ENCODE data around the gene ZGLP1.

DNA sequence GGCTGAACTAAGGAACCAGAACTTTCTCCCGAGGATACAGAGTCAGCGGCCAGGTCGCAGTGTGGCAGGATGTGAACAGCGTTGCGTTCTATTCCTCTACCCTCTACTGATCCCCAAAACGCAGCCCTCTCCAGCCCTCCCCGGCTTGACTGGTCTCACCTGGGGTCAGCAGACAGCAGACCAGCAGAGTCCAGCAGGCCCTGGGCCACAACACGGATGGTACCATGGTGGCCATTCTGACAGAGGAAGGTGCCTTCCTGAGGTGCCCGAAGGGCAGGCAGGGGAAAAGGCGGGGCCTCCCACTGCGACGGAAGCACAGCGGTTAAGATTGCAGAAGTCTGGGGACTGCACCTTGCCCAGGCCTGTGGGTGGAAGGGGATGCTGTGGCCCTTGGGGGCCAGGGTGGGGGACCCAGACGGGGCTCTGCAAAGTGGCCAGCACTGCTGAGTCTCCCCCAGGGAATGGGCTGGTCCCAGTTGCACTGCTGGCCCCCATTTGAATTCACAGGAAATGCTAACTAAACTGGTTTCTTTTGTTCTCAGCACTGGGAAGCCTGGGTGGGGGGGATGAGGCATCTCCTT, 29.9 kb upstream of the ZGLP1 start, which contains the start of gene ICAM3:
- TF ChIP-seq CTCF (IDR thresholded peaks at IDR 0.05; ENCODE audit: insufficient read depth, low read depth, low read length) (no peak), EZH2 (IDR thresholded peaks at IDR 0.05; ENCODE audit: insufficient read depth, low read length) (no peak)

Data from astrocyte (in vitro differentiated cells and primary cell).